HCT116 (cell line): ENCODE data around the gene SRGAP1. TPM values are rescaled to one million over a fixed set of nuclear protein-coding genes. Genes with fewer than 3 reads are reported as not detected.

Experiments used
- ATAC-seq: fragments of 200-7000 bp; cut with Tn5 transposase; 2 replicates; pipeline ENCODE4 v1.9.1; 2020; ENCODE audit warnings: mild to moderate bottlenecking, moderate library complexity
- BruUV-seq: library from RNA; stranded (reverse); fragments of 400-500 nt; replicated peaks from 2 replicates; lab custom pipeline; 2021; lab: Mats Ljungman, UMichigan
- CTCF ChIA-PET: fragments of 300-600 bp; sonication (Branson Sonifier 250); formaldehyde crosslinking; loops from one replicate; lab custom pipeline; 2021; ENCODE audit warnings: antibody characterized with exemption; lab: Charles Lee
- POLR2A ChIA-PET: fragments of 300-600, 350-600 bp; sonication (Branson Sonifier 250); formaldehyde crosslinking; loops from one replicate; lab custom pipeline; 2021; ENCODE audit warnings: antibody characterized with exemption; lab: Charles Lee
- RAD21 ChIA-PET, 2 experiments: fragments of 300-600 bp; sonication (Branson Sonifier 250); formaldehyde crosslinking; loops; one replicate each; lab custom pipeline; 2023; ENCODE audit warnings: low total read pairs in 2 of 2; ENCODE audit not compliant: uncharacterized antibody in 2 of 2, unreplicated experiment in 2 of 2, low non-redundant PET in 1 of 2; lab: Charles Lee
- DNase-seq: peaks from one replicate; pipeline ENCODE4 v3.0.0-alpha.2; 2010; ENCODE audit warnings: low read depth, low spot score
- H2AFZ ChIP-seq: fragments of 200-600 bp; shearing (Covaris generic), sonication (generic); 2 replicates; pipeline ENCODE4 v1.6.1; 2017; ENCODE audit warnings: low read depth, mixed run types, mixed read lengths, antibody characterized with exemption, low read length; ENCODE audit not compliant: poor library complexity, severe bottlenecking
- H3K27ac ChIP-seq: 2 replicates; pipeline ENCODE4 v1.5.1; 2012; ENCODE audit warnings: low read depth, low read length
- H3K27me3 ChIP-seq: fragments of 200-600 bp; sonication (generic); 2 replicates; pipeline ENCODE4 v1.6.1; 2016; ENCODE audit warnings: mixed run types, low read length, mixed read lengths; ENCODE audit not compliant: insufficient read depth
- H3K36me3 ChIP-seq, 2 experiments: fragments of 200-500 bp in 1 of 2; fragments of 200-600 bp in 1 of 2; sonication (Bioruptor generic) in 1 of 2; sonication (generic) in 1 of 2; 2 replicates each; pipeline versions ENCODE4 v1.5.1 to v1.6.1; 2014 to 2016; ENCODE audit warnings: low read length in 2 of 2, inconsistent platforms in 1 of 2, mixed read lengths in 1 of 2, mixed run types in 1 of 2; ENCODE audit not compliant: insufficient read depth in 2 of 2, control insufficient read depth in 1 of 2
- H3K4me1 ChIP-seq, 2 experiments: fragments of 200-600 bp in 1 of 2; sonication (generic) in 1 of 2; 2 replicates each; pipeline versions ENCODE4 v1.5.1 to v1.6.1; 2012 to 2017; ENCODE audit warnings: low read length in 2 of 2, inconsistent platforms in 1 of 2, mild to moderate bottlenecking in 1 of 2, mixed read lengths in 1 of 2, mixed run types in 1 of 2, moderate library complexity in 1 of 2; ENCODE audit not compliant: insufficient read depth in 2 of 2, control insufficient read depth in 1 of 2
- H3K4me2 ChIP-seq: fragments of 200-600 bp; sonication (generic); 2 replicates; pipeline ENCODE4 v1.6.1; 2017; ENCODE audit warnings: mixed run types, low read length, mixed read lengths
- H3K4me3 ChIP-seq, 2 experiments: fragments of 200-600 bp in 1 of 2; sonication (generic) in 1 of 2; replicated peaks in 1 of 2; 2 replicates each; pipeline ENCODE4 v1.5.1; 2011 to 2016; ENCODE audit warnings: low read length in 2 of 2, control low read depth in 1 of 2, low read depth in 1 of 2, mild to moderate bottlenecking in 1 of 2, mixed read lengths in 1 of 2, mixed run types in 1 of 2
- H3K79me2 ChIP-seq: fragments of 200-600 bp; sonication (generic); 2 replicates; pipeline ENCODE4 v1.6.1; 2017; ENCODE audit warnings: mild to moderate bottlenecking, mixed run types, low read length, moderate library complexity, mixed read lengths; ENCODE audit not compliant: insufficient read depth
- H3K9ac ChIP-seq: fragments of 200-600 bp; sonication (generic); 2 replicates; pipeline ENCODE4 v1.6.1; 2016; ENCODE audit warnings: low read length, mixed read lengths
- H3K9me2 ChIP-seq: fragments of 200-600 bp; sonication (generic), shearing (Covaris generic); 2 replicates; pipeline ENCODE4 v1.6.1; 2017; ENCODE audit warnings: mixed run types, mild to moderate bottlenecking, moderate library complexity; ENCODE audit not compliant: insufficient read depth
- H3K9me3 ChIP-seq, 2 experiments: fragments of 200-500 bp in 1 of 2; fragments of 200-600 bp in 1 of 2; sonication (Bioruptor generic) in 1 of 2; sonication (generic) in 1 of 2; 2 replicates each; pipeline ENCODE4 v1.6.1; 2014 to 2017; ENCODE audit warnings: low read length in 2 of 2, mixed read lengths in 2 of 2, inconsistent platforms in 1 of 2, low read depth in 1 of 2, mild to moderate bottlenecking in 1 of 2, mixed run types in 1 of 2, moderate library complexity in 1 of 2; ENCODE audit not compliant: control insufficient read depth in 1 of 2, insufficient read depth in 1 of 2
- H4K20me1 ChIP-seq: fragments of 200-600 bp; sonication (generic), shearing (Covaris generic); 2 replicates; pipeline ENCODE4 v1.6.1; 2017; ENCODE audit warnings: mixed run types, mild to moderate bottlenecking, moderate library complexity; ENCODE audit not compliant: insufficient read depth
- ATF3 ChIP-seq: IDR thresholded peaks from 2 replicates; pipeline ENCODE4 v1.6.1; 2012
- CBX3 ChIP-seq: IDR thresholded peaks from 2 replicates; pipeline ENCODE4 v1.6.1; 2012; ENCODE audit warnings: low read depth
- CTCF ChIP-seq, 3 experiments: fragments of 200-600 bp in 1 of 3; sonication (generic) in 1 of 3; IDR thresholded peaks in 2 of 3; conservative IDR thresholded peaks in 1 of 3; 2 replicates each; pipeline ENCODE4 v1.5.1; 2012 to 2017; ENCODE audit warnings: low read depth in 2 of 3, low read length in 2 of 3, antibody characterized with exemption in 1 of 3, borderline replicate concordance in 1 of 3, control low read depth in 1 of 3, mild to moderate bottlenecking in 1 of 3, mixed read lengths in 1 of 3, mixed run types in 1 of 3, moderate library complexity in 1 of 3; ENCODE audit not compliant: insufficient read depth in 1 of 3
- EZH2phosphoT487 ChIP-seq: fragments of 200-600 bp; IDR thresholded peaks from 2 replicates; pipeline ENCODE4 v1.6.1; 2018; ENCODE audit warnings: antibody characterized with exemption, borderline replicate concordance
- JUND ChIP-seq: IDR thresholded peaks from 2 replicates; pipeline ENCODE4 v1.6.1; 2012
- POLR2AphosphoS5 ChIP-seq: IDR thresholded peaks from 2 replicates; pipeline ENCODE4 v1.6.1; 2011; ENCODE audit warnings: mild to moderate bottlenecking, low read depth, low read length, moderate library complexity
- RAD21 ChIP-seq: IDR thresholded peaks from 2 replicates; pipeline ENCODE4 v1.6.1; 2012; ENCODE audit warnings: low read depth, mild to moderate bottlenecking
- SP1 ChIP-seq: IDR thresholded peaks from 2 replicates; pipeline ENCODE4 v1.6.1; 2012; ENCODE audit warnings: low read depth
- SRF ChIP-seq: IDR thresholded peaks from 2 replicates; pipeline ENCODE4 v1.6.1; 2012; ENCODE audit warnings: low read depth
- TCF7L2 ChIP-seq: IDR thresholded peaks from 2 replicates; pipeline ENCODE4 v1.7.0; 2011; ENCODE audit warnings: borderline replicate concordance, inconsistent platforms; ENCODE audit not compliant: insufficient read depth, insufficient read length; ENCODE audit errors: extremely low read depth
- YY1 ChIP-seq: IDR thresholded peaks from 2 replicates; pipeline ENCODE4 v1.6.1; 2011; ENCODE audit warnings: low read length, low read depth, moderate library complexity, mild to moderate bottlenecking; ENCODE audit not compliant: insufficient replicate concordance; ENCODE audit errors: extremely low read depth
- intact Hi-C: fragments of 100-400 bp; cut with micrococcal nuclease; formaldehyde crosslinking; loops from 2 replicates; pipeline ENCODE4 v1.10.0; 2022
- total RNA-seq: library from RNA; stranded (reverse); gene quantifications from one replicate; pipeline ENCODE4 v1.2.1, GENCODE V29; 2021; ENCODE audit not compliant: unreplicated experiment
- TF ChIP-seq, protein P1 (sequence below): IDR thresholded peaks from 2 replicates; pipeline ENCODE4 v1.6.1; 2012; ENCODE audit warnings: low read depth

SRGAP1 gene
- total RNA-seq, 1 experiment from 2014 or later: 16.6 TPM

- Histone ChIP-seq H3K79me2 (no peaks in the 10 kb centered on the region), H3K36me3 (no peaks in the 10 kb centered on the region), H3K4me1 (no peaks in the 10 kb centered on the region), H3K4me2 (no peak overlapping the region), H3K27me3 (no peaks in the 10 kb centered on the region), H3K27ac (no peak overlapping the region), H3K4me3 (no peak overlapping the region), H3K9me3 (no peaks in the 10 kb centered on the region), H2AFZ (no peak overlapping the region), H3K9ac (no peak overlapping the region), H3K9me2 (no peaks in the 10 kb centered on the region), H4K20me1 (no peaks in the 10 kb centered on the region)
- ATAC-seq (no peak), DNase-seq (no peak)
- TF ChIP-seq EZH2phosphoT487 (no peak), SP1 (no peak), RAD21 (no peak), YY1 (no peak), ATF3 (no peak), POLR2AphosphoS5 (no peak), JUND (no peak), CTCF (IDR thresholded peaks at IDR 0.05 in 2 of 3, conservative IDR thresholded peaks at IDR 0.05 in 1 of 3; ENCODE audit: borderline replicate concordance in 1 of 3, insufficient read depth in 1 of 3, low read depth in 2 of 3, low read length in 2 of 3) (no peak), CBX3 (no peak), SRF (no peak), TCF7L2 (no peak)
- TF ChIP-seq, protein P1, sequence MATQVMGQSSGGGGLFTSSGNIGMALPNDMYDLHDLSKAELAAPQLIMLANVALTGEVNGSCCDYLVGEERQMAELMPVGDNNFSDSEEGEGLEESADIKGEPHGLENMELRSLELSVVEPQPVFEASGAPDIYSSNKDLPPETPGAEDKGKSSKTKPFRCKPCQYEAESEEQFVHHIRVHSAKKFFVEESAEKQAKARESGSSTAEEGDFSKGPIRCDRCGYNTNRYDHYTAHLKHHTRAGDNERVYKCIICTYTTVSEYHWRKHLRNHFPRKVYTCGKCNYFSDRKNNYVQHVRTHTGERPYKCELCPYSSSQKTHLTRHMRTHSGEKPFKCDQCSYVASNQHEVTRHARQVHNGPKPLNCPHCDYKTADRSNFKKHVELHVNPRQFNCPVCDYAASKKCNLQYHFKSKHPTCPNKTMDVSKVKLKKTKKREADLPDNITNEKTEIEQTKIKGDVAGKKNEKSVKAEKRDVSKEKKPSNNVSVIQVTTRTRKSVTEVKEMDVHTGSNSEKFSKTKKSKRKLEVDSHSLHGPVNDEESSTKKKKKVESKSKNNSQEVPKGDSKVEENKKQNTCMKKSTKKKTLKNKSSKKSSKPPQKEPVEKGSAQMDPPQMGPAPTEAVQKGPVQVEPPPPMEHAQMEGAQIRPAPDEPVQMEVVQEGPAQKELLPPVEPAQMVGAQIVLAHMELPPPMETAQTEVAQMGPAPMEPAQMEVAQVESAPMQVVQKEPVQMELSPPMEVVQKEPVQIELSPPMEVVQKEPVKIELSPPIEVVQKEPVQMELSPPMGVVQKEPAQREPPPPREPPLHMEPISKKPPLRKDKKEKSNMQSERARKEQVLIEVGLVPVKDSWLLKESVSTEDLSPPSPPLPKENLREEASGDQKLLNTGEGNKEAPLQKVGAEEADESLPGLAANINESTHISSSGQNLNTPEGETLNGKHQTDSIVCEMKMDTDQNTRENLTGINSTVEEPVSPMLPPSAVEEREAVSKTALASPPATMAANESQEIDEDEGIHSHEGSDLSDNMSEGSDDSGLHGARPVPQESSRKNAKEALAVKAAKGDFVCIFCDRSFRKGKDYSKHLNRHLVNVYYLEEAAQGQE: no peak
- ChIA-PET CTCF (no interaction called here), POLR2A (no interaction called here), RAD21 (no interaction called here)
- intact Hi-C loops: no loop called here
- no TSS peak for BruUV-seq
These were observed 180.9 kb downstream of the SRGAP1 start for GRCh38 chr12:64025174-64025958.
